NCI-H146 treated with DMSO at 0.1 percent for 48 hours (cell line): ENCODE measurements around the gene ATP5PD.

Experiments used
- DNase-seq: peaks from one replicate; lab custom pipeline; 2025; ENCODE audit not compliant: unreplicated experiment; lab: John Stamatoyannopoulos, UW

Gene ATP5PD

GRCh38 chr17:75046407-75047289 lies at the start of gene ATP5PD, which contains the start of gene KCTD2:
ATP5PD (minus strand) TSS chr17:75046969; CDS start chr17:75042650, 4,319 bp downstream.
KCTD2 (plus strand) TSS chr17:75047225; CDS start chr17:75047251, 26 bp downstream.
- peak; percentile 92 for DNase-seq

- no peak for DNase-seq
Observed at GRCh38 chr17:75096082-75096625, 49.4 kb upstream of the ATP5PD start.

GRCh38 chr17:75094871-75095399 lies 48.2 kb upstream of the ATP5PD start:
- DNase-seq: no peak

- DNase-seq: no peak
Observed at GRCh38 chr17:75093548-75094158, 46.9 kb upstream of the ATP5PD start.

GRCh38 chr17:75091855-75092327 lies 45.1 kb upstream of the ATP5PD start:
- no peak for DNase-seq

- no peak for DNase-seq
Observed at GRCh38 chr17:75090871-75091854, 44.4 kb upstream of the ATP5PD start.

GRCh38 chr17:75088465-75089417 lies 42.0 kb upstream of the ATP5PD start:
- no peak for DNase-seq

GRCh38 chr17:75087558-75088453 lies 41.0 kb upstream of the ATP5PD start, which contains the start of gene SLC16A5:
SLC16A5 (plus strand) TSS chr17:75087954; CDS start chr17:75093637, 5,683 bp downstream.
- DNase-seq: peak; percentile 42

GRCh38 chr17:75087182-75087557 lies 40.4 kb upstream of the ATP5PD start:
- DNase-seq: no peak

GRCh38 chr17:75086496-75087181 lies 39.9 kb upstream of the ATP5PD start:
- no peak for DNase-seq

- DNase-seq: no peak
Observed at GRCh38 chr17:75084039-75084660, 37.4 kb upstream of the ATP5PD start.

GRCh38 chr17:75082683-75083082 lies 35.9 kb upstream of the ATP5PD start:
- no peak for DNase-seq

GRCh38 chr17:75081611-75082540 lies 35.1 kb upstream of the ATP5PD start:
- no peak for DNase-seq

- no peak for DNase-seq
Observed at GRCh38 chr17:75079023-75079373, 32.2 kb upstream of the ATP5PD start.

GRCh38 chr17:75078284-75079022 lies 31.7 kb upstream of the ATP5PD start:
- DNase-seq: no peak
